IPS DF 4.7 (cell line): ENCODE data around the gene CGRRF1.

ENCODE experiments used
- DNase-seq: peaks from one replicate; pipeline ENCODE4 v3.0.0-alpha.2; 2013; ENCODE audit warnings: low spot score; ENCODE audit errors: extremely low read depth

Gene CGRRF1

GRCh38 chr14:54574528-54574927 is 64.8 kb downstream of the CGRRF1 start:
- DNase-seq: no peak

- no peak for DNase-seq
These were observed 67.8 kb downstream of the CGRRF1 start for GRCh38 chr14:54577494-54577893.

- DNase-seq: no peak
These were observed 68.3 kb downstream of the CGRRF1 start for GRCh38 chr14:54577977-54578376.

- DNase-seq: no peak
These were observed 69.9 kb downstream of the CGRRF1 start for GRCh38 chr14:54579621-54580020.

GRCh38 chr14:54580933-54581332 is 71.2 kb downstream of the CGRRF1 start:
- DNase-seq: no peak

GRCh38 chr14:54582334-54582733 is 72.6 kb downstream of the CGRRF1 start:
- no peak for DNase-seq

GRCh38 chr14:54584097-54584496 is 74.4 kb downstream of the CGRRF1 start:
- DNase-seq: no peak

GRCh38 chr14:54585214-54585613 is 75.5 kb downstream of the CGRRF1 start:
- DNase-seq: no peak
